Erythroblast (primary cell): ENCODE measurements around the gene ADTRP.

Source experiments
- GATA1 ChIP-seq: IDR thresholded peaks from 2 replicates; pipeline ENCODE4 v1.6.1; 2011; ENCODE audit warnings: low read depth, mild to moderate bottlenecking, control low read depth, low read length, moderate library complexity
- POLR2A ChIP-seq: IDR thresholded peaks from 2 replicates; pipeline ENCODE4 v1.6.1; 2011; ENCODE audit warnings: mild to moderate bottlenecking, low read length

- TF ChIP-seq POLR2A (no peak), GATA1 (no peak)
Observed at GRCh38 chr6:11705483-11705882, 73.1 kb downstream of the ADTRP start.
